ENCODE results near the gene PDE4D.

GRCh38 chr5:59491945-59492344, 401.6 kb downstream of the PDE4D start:
- TF ChIP-seq CTCF (IDR thresholded peaks at IDR 0.05) (no peak), POLR2A (IDR thresholded peaks at IDR 0.05) (no peak)

Measured in esophagus squamous epithelium (tissue), 4 donors.